ENCODE results near the gene SIPA1L3. TPM values are rescaled to one million over a fixed set of nuclear protein-coding genes. Genes with fewer than 3 reads are reported as not detected.

Gene SIPA1L3
- total RNA-seq, 1 donor from 2014 or later = 26.9 TPM

DNA sequence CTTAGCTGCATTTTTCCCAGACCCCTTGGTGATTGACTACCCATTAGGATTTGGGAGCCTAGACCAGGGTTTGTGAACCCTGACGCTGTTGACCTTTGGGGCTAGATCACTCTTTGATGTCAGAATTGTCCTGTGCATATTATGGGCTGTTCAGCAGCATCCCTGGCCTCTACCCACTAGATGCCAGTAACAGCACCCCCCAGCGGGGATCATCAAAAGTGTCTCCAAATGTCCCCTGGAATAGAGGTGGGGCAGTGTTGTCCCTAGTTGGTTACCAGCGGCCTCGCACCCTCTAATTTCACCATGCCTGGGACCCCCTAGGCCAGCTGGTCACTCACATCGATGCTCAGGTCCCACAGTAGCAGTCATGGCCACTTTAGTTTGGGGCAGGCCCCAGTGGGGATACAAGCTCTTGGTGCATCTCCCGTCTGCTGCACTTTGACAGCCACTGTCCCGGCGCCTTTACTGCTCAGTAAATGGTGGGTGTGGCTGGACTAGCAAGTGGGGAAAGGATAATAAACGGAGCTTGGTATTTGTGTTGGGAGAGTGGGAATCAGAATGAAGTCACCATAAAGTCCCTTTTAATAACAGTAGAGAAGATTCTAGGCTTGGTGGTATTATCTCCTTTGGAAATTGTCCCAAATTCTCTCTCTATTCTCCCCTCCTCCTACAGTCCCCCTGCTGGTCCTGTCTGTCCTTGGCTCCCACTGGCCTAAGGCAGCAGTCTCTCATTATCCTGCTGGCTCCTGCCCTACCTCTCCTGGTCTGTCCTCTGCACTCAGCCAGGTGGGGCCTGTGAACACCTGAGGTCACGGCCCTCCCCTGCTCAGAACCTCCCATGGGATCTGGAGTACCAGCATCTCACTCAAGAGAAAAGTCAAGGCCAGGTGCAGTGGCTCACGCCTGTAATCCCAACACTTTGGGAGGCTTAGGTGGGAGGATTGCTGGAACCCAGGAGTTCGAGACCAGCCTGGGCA, 80.6 kb downstream of the SIPA1L3 start:
- TF ChIP-seq EZH2 (IDR thresholded peaks at IDR 0.05; ENCODE audit: insufficient read depth, low read length) (no peak), CTCF (IDR thresholded peaks at IDR 0.05; ENCODE audit: insufficient read depth, low read depth, low read length) (no peak)
- Mint-ChIP-seq H3K4me1 (ENCODE audit: low read depth, unreplicated experiment) (peaks cover 25% of the 10 kb centered on the region), H3K9me3 (ENCODE audit: unreplicated experiment) (no peaks in the 10 kb centered on the region), H3K4me3 (ENCODE audit: unreplicated experiment) (no peak overlapping the region), H3K36me3 (ENCODE audit: low read depth, unreplicated experiment) (peaks cover 2% of the 10 kb centered on the region), H3K27me3 (ENCODE audit: low read depth, unreplicated experiment) (no peaks in the 10 kb centered on the region), H3K27ac (ENCODE audit: unreplicated experiment) (no peak overlapping the region)
- Histone ChIP-seq H3K4me1 (ENCODE audit: insufficient read depth, low read length) (peaks cover 16% of the 10 kb centered on the region), H3K9me3 (ENCODE audit: insufficient read depth, low read depth, low read length) (no peaks in the 10 kb centered on the region), H3K27me3 (ENCODE audit: insufficient read depth, low read length) (no peaks in the 10 kb centered on the region), H3K4me3 (ENCODE audit: insufficient read depth, low read depth, low read length) (no peak overlapping the region), H3K79me2 (ENCODE audit: insufficient read depth, low read length) (peaks cover 79% of the 10 kb centered on the region), H2AFZ (ENCODE audit: low read depth, low read length) (no peak overlapping the region), H3K9ac (ENCODE audit: low read length) (no peak overlapping the region), H3K27ac (ENCODE audit: low read depth, low read length) (no peak overlapping the region), H4K20me1 (ENCODE audit: insufficient read depth, low read length) (peaks cover 3% of the 10 kb centered on the region), H3K36me3 (ENCODE audit: insufficient read depth, low read length) (no peaks in the 10 kb centered on the region), H3K4me2 (ENCODE audit: low read length) (no peak overlapping the region)
- FAIRE-seq (no peak), DNase-seq (ENCODE audit: low read depth) (no peak)

DNA sequence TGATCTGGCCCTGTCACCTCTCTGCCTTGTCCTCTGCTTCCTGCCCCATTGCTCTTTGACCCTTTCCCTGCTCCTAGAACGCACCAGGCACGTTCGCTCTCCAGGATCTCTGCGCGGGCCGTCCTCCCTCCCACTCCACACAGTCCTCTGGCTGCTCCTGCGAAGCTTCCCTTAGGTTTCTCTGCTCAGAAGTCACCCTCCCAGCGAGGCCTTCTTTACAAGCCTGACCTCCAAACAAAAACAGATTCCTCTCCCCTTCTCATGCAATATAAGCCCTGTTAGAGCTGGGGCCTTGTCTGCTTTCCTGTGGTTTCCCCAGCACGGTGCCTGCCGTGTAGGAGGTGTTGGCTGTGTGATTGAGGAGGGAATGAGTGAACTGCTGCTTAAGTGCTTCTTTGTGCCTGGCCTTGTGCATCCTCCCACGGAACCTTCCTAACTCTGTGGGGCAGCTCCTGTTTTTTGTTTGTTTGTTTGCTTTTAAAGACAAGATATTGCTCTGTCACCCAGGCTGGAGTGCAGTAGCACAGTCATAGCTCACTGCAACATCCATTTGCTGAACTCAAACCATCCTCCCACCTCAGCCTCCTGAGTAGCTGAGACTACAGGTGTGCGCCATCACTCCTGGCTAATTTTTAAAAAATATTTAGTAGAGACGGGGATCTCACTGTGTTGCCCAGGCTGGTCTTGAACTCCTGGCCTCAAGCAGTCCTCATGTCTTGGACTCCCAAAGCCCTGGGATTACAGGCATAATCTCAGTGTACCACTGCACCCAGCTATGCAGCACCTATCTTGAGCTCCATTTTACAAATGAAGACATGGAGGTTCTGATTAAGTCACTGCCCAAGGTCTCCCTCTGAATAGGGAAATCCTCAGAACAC, 82.0 kb downstream of the SIPA1L3 start:
- Mint-ChIP-seq H3K36me3 (ENCODE audit: low read depth, unreplicated experiment) (peaks cover under 1% of the 10 kb centered on the region), H3K27me3 (ENCODE audit: low read depth, unreplicated experiment) (no peaks in the 10 kb centered on the region), H3K4me3 (ENCODE audit: unreplicated experiment) (no peak overlapping the region), H3K9me3 (ENCODE audit: unreplicated experiment) (no peaks in the 10 kb centered on the region), H3K27ac (ENCODE audit: unreplicated experiment) (peak overlapping the region; percentile 77), H3K4me1 (ENCODE audit: low read depth, unreplicated experiment) (peaks cover 25% of the 10 kb centered on the region)
- Histone ChIP-seq H3K27me3 (ENCODE audit: insufficient read depth, low read length) (no peaks in the 10 kb centered on the region), H3K9me3 (ENCODE audit: insufficient read depth, low read depth, low read length) (no peaks in the 10 kb centered on the region), H3K4me3 (ENCODE audit: insufficient read depth, low read depth, low read length) (no peak overlapping the region), H2AFZ (ENCODE audit: low read depth, low read length) (no peak overlapping the region), H3K4me1 (ENCODE audit: insufficient read depth, low read length) (peaks cover 16% of the 10 kb centered on the region), H3K9ac (ENCODE audit: low read length) (peak overlapping the region; percentile 15), H3K4me2 (ENCODE audit: low read length) (peak overlapping the region; percentile 16), H3K27ac (ENCODE audit: low read depth, low read length) (no peak overlapping the region), H3K79me2 (ENCODE audit: insufficient read depth, low read length) (peaks cover 75% of the 10 kb centered on the region), H4K20me1 (ENCODE audit: insufficient read depth, low read length) (peaks cover 3% of the 10 kb centered on the region), H3K36me3 (ENCODE audit: insufficient read depth, low read length) (no peaks in the 10 kb centered on the region)
- FAIRE-seq (no peak), DNase-seq (ENCODE audit: low read depth) (no peak)
- TF ChIP-seq CTCF (IDR thresholded peaks at IDR 0.05; ENCODE audit: insufficient read depth, low read depth, low read length) = no peak
- no peak for TF ChIP-seq EZH2 (IDR thresholded peaks at IDR 0.05; ENCODE audit: insufficient read depth, low read length)
